Stimulated activated CD8-positive, alpha-beta memory T cell treated with anti-CD3 and anti-CD28 coated beads, Interleukin-15, amount 100 ng/mL, for 1 hour (primary cell): ENCODE data around the gene SLC30A2.

Experiments used
- DNase-seq: peaks from one replicate; pipeline ENCODE4 v3.0.0-alpha.2; 2020; ENCODE audit warnings: low read depth

Gene SLC30A2

GRCh38 chr1:26022404-26022779, 23.5 kb downstream of the SLC30A2 start:
- no peak for DNase-seq

- no peak for DNase-seq
These were observed 24.1 kb downstream of the SLC30A2 start, which contains the start of gene EXTL1 for GRCh38 chr1:26021647-26022403. Gene EXTL1, plus strand, starts transcription at chr1:26021775. Its CDS starts 872 bp downstream, at chr1:26022647.

DNA sequence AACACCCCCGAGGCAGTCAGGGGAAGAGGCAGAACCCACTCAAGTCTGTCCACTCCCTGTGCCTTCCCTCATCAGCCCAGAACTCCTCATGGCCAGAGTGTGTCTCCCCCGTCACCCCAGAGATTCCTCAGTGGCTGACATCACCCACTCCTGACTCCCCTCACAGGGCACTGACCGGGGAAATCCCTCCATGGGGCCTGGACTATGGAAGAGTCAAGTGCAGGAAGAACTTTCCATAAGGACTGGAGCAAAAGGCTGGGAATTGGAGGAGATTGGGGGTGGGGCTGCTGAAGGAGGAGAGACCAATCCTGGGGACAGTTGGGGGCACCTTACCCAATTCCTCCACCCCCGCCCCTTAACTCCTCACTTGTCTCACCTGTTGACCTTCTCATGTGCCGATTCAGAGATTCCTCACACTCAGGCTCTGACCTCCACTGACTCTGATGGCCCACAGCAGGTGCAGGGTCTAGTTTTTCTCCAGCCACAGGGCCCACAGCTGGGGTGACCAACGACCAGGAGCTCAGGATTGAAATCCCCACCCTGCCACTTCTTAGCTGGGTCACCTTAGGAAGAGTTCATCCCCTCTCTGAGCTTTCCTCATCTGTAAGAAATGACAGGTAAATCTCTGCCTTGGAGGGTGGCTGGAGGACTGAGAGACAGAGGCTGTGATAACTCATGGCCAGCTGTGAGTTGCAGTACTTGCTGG, 24.8 kb downstream of the SLC30A2 start:
- DNase-seq, result no peak

DNA sequence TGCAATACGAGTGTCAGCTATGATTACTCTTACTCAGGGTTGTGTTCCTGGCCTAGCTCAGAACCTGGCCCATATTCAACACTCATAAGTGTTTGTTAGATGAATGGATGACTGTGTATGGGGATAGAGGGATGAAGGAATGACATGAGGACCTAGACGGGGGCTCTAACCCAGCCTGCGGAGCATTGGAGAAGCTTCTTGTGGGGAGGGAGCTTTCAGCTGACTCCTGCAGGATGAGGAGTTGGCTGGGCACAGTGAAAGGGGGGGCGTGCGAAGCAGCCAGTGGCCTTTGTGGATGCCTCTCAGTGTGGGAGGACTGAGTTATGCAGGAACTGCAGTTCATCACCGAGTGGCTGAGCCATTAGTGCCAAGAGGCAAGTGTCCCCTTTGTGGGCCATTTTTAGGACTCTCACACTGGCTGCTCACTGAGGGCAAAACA, 25.6 kb downstream of the SLC30A2 start:
- DNase-seq, result no peak

DNA sequence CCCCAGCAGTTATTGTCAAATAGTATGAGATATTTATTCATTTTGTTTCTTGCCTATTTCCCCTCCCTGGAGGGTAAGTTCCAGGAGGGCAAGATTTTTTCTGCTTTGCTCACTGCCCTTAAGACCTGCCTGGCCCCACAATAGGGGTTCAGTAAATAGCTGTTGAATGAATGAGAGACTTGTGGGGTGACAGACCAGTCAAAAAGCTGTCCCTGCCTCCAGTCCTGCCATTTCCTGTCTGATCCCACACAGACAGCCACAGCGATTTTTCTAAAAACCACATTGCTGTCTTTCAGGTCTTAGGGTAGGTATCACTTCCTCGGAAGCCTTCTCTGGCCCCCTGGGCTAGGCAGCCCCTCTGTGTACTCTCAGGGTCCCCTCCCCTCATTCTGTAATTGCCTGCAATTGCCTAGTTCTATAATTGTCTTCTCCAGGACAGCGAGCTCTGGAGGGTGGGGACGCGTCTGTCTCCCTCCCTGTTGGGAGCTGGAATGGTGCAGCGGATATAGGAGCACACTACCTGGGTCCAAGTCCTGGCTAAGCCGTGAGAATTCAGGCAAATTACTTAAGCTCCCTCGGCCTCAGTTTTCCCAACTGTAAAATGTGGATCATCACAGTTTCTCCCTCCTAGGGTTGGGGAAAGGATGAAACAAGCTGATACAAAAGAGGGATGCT, 26.1 kb downstream of the SLC30A2 start:
- DNase-seq, result no peak

DNA sequence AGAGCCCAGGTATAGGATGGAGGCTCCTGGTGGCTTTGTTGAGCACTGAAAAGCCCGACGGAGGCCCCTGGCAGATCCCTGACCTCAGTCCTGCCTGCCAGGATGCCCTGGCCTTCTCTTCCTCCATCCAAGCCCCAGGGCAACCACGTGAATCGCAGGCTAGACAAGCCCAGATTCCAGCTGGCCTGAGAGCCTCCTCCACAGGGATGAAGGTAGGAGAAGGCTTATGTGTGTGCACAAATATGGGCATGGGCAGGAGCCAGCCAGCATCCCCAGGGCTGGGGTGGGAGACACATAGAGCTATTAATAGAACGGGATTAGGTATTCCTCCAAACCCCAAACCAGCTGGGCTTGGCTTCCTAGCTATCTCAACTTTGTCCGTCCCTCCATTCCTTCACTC, 28.3 kb downstream of the SLC30A2 start:
- no peak for DNase-seq

- DNase-seq, result no peak
These were observed 28.9 kb downstream of the SLC30A2 start for GRCh38 chr1:26016953-26017545.

DNA sequence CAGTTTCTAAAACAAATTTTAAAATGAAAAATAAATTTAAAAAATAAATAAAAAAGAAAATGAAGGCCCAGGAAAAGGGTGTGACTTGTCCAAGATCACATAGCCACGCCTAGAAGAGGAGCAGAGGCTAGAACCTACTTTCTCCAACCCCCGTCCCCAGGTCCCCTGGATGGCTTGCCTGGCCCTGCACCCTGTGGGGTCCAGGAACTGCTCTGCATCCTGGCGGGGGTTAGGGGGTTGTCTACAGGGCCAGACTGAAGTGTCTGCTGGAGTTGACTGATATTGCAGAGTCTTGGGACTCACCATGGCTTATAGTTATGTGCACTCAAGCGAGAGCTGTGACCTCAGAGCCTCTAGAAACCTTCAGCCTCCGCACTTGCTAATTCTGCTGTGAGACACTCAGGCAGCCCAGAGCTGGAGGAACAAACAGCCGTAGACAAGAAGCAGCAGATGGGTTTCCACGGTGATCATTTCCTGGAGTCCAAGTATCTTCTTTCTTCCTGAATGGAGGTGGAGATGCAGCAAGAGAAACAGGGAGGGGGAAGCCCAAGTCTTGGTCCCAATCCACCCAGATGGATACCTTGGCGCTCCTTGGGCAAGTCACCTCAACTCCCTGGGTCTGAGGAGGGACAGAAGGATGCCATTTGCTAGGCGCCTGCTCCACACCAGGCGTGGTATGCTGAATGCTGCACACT, 29.5 kb downstream of the SLC30A2 start:
- DNase-seq, result no peak

DNA sequence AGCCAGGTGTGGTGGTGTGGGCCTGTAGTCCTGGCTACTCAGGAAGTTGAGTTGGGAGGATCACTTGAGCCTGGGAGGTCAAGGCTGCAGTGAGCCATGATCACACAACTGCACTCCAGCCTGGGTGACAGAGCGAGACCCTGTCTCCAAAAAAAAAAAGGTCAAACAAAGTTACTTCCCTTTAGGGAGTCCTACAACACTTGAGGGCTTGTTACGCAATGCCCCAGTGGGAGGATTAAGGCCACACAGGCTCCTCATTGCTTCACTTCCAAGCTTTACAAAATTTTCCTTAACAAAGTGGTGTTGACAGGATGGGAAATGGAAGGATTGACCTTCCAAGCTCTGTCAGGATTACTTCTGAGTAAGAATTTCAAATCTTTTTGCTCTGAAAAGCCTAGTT, 30.6 kb downstream of the SLC30A2 start:
- DNase-seq, result no peak

DNA sequence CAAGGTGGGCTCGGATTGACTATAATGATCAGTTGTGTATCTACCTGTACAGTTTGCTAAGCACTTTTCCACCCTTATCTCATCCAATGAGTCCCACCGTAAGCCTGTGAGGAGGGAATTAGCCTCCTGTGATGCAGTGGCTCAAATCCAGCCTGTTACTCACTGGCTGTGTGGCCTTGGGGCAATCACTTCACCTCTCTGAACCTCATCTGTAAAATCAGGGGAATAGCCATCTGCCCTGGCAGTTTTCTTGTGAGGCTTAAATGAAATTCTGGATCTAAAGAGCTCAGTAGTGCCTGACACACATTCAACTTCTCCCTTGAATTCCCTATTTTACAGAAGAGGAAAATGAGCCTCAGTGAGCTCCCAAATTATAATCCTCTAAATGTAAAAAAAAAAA, 31.7 kb downstream of the SLC30A2 start:
- DNase-seq, result no peak

DNA sequence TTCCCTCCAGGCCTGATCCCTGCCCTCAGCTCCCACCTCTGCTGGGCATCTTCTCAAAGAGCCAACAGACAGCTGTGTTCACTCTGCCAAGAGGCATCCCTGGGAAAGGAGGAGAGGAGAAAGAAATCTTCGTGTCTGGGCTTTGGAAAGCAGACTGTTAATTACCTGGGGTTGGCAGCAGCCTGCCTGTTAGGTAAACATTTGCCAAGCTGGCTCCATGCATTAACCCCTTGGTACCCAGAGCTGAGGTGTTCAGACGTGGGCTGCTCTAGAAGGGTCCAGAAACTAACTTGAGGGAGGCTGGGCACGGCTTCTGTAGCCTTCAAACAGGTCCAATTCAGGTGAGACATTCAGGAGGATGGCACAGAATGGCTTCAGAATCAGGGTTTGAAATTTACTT, 33.1 kb downstream of the SLC30A2 start:
- no peak for DNase-seq

- no peak for DNase-seq
These were observed 35.1 kb downstream of the SLC30A2 start for GRCh38 chr1:26010825-26011224.

DNA sequence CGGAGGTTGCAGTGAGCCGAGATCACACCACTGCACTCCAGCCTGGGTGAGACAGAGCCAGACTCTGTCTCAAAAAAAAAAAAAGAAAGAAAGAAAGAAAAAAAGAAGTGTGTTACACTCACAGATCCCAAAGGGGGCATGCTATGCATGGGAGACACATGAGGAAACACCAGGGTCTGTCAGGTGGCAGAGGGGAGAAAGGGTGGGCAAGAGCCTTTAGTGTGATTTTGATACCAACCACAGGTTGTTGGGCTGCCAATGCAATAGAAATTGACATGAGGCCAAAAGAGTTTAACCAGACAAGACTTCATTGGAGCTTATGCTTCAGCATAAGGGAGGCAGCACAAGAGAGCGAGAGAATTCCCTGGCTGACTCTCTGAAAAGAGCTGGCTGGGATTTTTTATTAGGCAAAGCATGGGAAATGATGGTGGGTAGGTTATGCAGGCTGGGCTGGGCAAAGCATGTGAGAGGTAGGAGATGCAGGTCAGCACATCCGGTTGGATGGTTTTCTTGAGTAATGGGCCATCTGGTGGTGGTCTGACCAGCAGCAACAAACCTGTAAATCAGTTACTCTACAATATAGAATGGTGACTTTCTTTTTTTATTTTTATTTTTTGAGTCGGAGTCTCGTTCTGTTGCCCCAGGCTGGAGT, 36.0 kb downstream of the SLC30A2 start:
- DNase-seq, result no peak

DNA sequence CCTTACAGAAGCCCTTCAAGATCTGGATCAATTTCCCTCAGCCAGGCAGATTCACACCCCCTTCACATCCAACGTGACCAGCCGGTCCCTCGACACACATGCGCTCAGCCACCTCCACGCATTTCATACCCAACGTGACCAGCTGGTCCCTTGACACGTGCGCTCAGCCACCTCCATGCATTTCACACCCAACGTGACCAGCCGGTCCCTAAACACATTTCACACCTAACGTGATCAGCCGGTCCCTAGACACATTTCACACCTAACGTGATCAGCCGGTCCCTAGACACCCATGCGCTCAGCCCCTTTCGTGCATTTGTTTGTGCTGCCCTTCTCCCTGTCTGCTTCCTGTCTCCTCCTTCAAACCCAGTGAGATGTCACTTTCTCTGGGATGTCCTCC, 39.2 kb downstream of the SLC30A2 start:
- DNase-seq, result no peak

- no peak for DNase-seq
These were observed 40.3 kb downstream of the SLC30A2 start for GRCh38 chr1:26005434-26006105.

DNA sequence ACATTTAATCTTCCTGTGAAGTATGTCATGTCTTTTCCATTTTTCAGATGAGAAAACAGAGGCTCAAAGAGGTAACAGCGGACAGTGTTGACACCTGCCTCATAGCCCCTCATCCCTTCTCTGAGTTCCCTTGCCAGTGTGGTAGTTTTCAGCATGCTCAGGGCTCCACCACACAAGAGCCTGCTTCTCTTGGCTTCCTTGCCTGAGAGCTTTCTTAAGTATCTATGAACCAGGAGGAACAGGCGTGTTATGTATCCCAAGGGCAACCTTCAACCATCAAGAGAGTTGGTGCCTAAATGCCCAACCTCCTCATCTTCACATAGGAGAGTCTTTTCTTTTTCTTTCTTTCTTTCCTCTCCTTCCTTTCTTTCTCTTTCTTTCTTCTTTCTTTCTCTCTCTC, 42.2 kb downstream of the SLC30A2 start:
- DNase-seq, result no peak

- DNase-seq, result no peak
These were observed 42.7 kb downstream of the SLC30A2 start for GRCh38 chr1:26003262-26003661.

DNA sequence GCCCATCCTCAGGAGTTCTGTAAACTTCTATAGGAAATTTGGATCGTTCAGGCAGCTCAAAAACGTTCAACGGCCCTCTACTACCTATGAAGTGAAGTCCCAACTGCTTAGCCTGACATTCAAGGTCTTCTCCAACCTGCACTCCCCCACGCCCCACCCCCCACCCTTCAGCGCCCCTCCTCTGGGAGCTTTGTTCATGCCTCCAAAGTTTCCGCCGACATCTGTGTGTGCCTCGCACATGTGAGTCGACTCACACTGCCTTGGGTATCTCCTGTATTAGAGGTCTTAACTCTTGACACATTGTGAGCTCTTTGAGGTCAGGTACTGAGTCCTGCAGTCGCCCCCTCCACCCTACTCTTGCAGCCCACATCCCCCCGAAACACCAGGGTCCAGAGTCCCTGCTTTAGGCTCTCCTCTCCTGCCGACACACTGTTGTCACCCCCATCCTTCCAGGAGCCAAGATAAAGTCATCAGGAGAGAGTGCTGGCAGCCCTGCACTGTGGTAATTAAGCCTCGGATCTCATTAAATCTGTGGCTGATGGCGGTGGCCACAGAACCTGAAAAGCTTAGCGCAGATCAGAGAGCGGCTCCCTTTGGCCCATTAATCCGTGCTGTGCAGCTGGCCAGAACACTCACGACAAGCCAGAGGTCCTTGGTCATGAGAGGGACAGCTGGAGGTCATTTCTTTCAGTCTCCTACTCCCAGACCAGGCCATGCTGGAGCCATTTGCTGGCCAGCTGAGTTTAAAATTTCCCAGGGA, 46.7 kb downstream of the SLC30A2 start:
- DNase-seq, result no peak

DNA sequence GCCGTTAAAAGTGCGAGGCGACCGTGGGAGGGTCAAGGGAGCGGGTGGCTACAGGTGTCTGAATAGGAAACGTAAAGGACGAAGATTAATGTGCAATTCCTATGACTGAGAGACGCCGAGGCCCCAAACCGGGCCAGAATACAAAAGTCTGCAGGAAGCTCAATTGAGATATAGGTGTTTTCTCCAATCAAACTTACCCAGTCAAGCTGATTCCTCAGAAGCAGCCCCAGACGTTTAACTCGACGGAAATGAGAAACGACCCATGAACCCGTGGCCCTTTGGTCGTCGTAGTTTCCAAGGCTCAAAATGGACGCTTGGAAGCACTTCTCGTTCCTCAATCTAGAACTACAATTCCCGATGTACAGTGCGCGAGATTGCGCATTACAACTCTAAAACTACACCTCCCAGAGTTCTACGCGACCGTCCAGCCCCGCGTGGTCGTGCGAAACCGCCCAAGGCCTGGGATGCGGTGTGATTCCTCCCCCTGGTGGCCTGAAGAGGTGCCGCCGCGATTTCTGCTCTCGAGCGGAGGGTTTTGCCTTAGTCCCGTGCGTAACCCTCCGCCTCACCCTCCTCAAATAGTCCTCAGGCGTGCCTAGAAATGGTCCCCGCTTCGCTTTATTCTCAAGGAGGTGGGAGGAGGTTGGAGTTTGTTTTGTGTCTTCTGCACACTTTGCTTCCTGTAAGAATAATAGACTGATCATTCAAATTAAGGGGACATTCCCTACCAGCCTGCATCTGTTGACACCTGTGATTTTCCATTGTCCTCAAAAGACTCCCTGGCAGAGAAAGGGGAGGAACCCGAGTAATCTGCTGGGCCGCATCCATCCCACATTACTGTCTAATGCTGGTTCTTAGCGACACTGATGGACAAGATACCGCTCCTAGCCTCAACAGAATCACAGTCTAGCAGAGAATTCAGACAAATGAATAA, 47.8 kb downstream of the SLC30A2 start, which contains the start of gene PAFAH2:
Gene PAFAH2, minus strand, starts transcription at position 236 of the 934 bp plus-strand sequence. CDS start 7,247 bp downstream, outside the sequence.
- peak; percentile 91 for DNase-seq
